ENCODE data around the gene TIAM2.

The TIAM2 gene

DNA sequence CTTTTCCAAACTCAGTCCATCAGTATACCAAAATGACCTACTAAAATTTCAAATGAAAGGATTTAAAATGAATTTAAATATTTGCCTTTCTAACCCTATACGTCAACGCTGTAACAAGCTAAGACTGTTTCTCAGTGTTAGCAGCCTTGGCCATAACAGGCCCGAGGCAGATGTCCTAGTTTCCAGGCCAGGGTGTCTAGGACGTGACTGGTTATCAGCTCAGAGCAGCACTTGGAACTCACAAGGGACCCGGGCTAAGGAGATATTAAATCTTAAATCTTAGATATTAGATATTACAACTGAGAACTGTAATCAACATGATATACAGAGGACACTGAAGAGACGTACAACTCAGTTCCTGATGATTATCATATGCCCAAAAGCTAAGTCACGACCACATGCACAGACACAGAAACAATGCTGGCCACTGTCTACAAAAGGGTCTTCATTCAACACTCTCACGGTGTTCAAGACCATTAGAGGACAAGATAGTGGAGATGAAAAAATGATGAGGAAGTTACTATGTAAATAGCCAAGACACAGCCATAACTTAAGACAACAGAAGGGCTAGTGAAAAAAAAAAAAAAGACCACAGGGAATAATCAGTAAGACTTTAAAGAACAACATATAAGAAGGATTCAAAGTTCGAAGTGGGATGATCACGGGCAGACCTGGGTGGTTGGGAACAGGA is 268.4 kb downstream of the TIAM2 start, which contains the start of gene CLDN20:
Gene CLDN20, plus strand, starts transcription at position 641 of the 691 bp plus-strand sequence. CDS start 11,707 bp downstream, outside the sequence.
- no peak for DNase-seq (ENCODE audit: low read depth)

DNA sequence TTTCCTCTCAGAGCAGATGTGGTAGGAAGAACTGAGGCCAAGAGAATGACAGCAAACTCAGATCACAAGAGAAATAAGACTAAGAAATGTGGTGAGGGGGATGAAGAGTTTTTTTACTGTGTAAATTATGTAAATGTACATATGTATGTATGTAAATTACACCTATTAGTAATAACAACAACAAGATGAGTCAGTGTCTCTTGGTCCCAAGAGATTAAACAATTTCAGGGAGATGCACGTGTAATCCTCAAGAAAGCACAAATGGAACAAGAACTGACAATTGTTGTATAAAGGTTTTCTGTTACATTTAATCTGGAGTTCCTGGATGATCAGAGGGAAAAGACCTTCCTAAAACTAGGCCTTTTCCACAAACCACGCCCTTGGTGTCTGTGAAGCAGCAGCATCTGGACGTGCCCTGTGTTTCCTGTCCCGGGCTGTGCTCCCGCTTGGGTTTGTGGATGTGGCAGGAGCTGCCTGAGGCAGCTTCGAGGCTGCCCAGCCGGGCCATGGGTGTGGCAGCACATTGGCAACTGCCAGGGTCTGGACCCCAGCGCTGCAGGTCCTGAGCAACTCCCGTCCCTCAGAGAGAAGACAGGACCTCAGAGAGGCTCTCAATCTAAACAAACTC is 269.7 kb downstream of the TIAM2 start:
- no peak for DNase-seq (ENCODE audit: low read depth)

DNA sequence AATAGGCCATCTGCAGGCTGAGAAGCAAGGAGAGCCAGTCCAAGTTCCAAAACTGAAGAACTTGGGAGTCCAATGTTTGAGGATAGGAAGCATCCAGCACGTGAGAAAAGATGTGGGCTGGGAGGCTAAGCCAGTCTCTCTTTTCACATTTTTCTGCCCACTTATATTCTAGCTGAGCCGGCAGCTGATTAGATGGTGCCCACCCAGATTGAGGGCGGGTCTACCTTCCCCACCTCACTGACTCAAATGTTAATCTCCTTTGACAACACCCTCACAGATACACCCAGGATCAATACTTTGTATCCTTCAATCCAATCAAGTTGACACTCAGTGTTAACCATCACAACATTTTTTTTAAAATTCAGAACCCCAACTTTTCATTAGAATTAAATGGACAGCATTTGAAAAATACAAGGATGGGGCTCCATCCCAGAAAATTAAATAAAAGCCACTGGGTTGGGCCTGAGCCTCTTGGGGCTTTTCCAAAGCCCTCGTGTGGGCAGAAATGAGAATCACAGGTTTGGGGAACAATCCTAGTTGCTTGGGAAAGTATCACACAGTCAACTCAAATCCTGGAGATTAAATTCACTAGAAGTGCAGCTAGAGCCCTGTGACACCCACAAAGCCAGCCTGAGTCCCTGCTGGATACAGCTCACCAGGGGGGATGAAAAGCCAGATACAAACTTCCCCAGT is 270.9 kb downstream of the TIAM2 start:
- DNase-seq (ENCODE audit: low read depth), result no peak

DNA sequence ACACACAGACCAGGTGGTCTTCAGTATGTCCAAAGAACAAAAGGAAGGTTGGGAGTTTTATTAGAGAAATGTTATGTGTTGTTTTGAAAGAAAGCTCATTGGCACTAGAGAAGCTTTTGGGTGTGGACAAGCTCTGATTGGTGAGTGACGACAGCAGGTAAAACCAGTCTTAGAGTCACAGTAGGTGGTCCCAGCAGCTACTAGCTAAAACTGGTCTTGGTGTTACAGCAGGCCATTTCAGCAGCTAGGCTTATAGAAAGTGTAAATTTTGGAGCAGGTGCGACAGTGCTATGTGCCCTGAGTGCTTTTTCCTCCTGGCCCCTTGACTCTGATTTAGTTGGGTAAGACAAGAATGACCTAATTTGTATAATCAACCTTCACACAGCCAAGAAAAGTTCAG is 272.3 kb downstream of the TIAM2 start:
- no peak for DNase-seq (ENCODE audit: low read depth)

- DNase-seq (ENCODE audit: low read depth), result peak; percentile 82
Measured at GRCh38 chr6:155268088-155268867, 273.2 kb downstream of the TIAM2 start.

GRCh38 chr6:155269765-155270164 is 274.6 kb downstream of the TIAM2 start:
- DNase-seq (ENCODE audit: low read depth), result no peak

GRCh38 chr6:155270561-155271091 is 275.5 kb downstream of the TIAM2 start:
- no peak for DNase-seq (ENCODE audit: low read depth)

- DNase-seq (ENCODE audit: low read depth), result no peak
Measured at GRCh38 chr6:155271145-155271544, 276.0 kb downstream of the TIAM2 start.

- peak; percentile 49 for DNase-seq (ENCODE audit: low read depth)
Measured at GRCh38 chr6:155272353-155273232, 277.5 kb downstream of the TIAM2 start.

GRCh38 chr6:155273431-155273830 is 278.3 kb downstream of the TIAM2 start:
- DNase-seq (ENCODE audit: low read depth), result peak; percentile 97

DNA sequence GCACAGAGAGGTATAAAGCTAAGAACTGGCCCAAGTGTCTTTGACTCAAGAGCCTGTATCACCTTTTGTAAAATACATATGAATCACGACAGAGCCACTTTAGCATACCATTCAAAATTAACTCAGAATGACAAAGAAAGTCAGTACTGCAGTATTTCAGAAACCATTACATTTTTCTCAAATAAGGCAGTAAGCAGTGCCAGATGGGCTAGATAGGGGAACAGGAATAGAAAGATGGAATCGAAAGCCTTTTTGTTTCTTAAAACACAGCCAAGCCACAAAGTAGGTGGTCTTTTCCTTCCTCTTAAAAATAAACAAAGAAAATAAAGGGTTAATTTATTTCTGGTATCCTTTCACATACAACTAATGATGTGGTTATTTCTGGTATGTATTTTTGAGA is 279.0 kb downstream of the TIAM2 start:
- DNase-seq (ENCODE audit: low read depth), result no peak

GRCh38 chr6:155274533-155274932 is 279.4 kb downstream of the TIAM2 start:
- DNase-seq (ENCODE audit: low read depth), result peak; percentile 65

- DNase-seq (ENCODE audit: low read depth), result peak; percentile 85
Measured at GRCh38 chr6:155275808-155276480, 280.8 kb downstream of the TIAM2 start.

GRCh38 chr6:155276638-155277037 is 281.5 kb downstream of the TIAM2 start:
- DNase-seq (ENCODE audit: low read depth), result peak; percentile 22

DNA sequence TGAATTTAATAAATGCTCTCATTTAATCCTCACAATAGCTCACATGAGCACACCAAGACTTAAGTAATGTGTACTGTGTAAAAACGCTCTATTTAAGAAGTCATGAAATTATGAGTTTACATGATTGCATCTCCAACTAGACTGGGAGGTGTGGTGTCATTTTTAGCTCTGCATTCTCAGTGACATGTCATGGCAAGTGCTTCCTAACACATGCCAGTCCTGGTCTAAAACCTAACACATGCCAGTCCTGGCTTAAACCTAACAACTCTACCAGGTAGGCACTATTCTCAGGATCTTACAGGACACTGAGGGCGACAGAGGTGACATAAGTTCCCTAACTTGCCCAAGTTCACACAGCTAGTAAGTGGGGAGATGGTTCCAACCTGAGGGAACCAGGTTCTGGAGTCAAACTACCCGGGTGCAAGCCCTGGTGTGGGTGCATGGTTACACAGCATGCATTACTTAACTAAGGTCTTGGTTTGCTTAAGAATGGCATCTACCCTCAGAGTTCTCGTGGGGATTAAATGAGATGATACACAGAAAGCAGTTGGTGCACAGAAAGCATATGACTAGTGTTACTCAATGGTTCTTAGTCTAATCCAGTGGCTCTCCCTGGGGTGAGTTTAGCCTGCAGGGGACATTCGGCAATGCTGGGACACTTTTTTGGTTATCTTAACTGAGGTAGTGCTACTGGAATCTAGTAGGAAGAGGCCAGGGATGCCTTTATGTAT is 283.4 kb downstream of the TIAM2 start:
- peak; percentile 58 for DNase-seq (ENCODE audit: low read depth)

DNA sequence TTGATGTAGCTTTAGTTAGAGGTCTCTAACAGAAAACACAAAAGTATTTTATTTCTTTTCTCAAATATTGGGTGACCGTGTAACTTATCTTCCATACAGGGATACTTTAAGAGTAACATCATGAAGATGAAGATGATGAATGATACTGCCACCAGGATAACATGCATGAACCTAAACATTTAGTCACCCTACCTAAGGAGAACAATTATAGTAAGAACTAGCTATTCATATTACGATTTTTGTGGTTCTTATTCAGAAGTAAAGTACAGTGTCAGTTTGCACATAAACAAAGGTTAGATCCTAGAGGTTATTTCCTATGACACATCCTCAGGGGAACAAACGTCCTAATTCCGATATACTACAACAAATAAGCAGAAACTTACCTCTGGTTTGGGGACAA is 289.7 kb downstream of the TIAM2 start:
- DNase-seq (ENCODE audit: low read depth), result no peak

- DNase-seq (ENCODE audit: low read depth), result peak; percentile 27
Measured at GRCh38 chr6:155287762-155288161, 292.6 kb downstream of the TIAM2 start.

- DNase-seq (ENCODE audit: low read depth), result peak; percentile 84
Measured at GRCh38 chr6:155290491-155290890, 295.4 kb downstream of the TIAM2 start.

DNA sequence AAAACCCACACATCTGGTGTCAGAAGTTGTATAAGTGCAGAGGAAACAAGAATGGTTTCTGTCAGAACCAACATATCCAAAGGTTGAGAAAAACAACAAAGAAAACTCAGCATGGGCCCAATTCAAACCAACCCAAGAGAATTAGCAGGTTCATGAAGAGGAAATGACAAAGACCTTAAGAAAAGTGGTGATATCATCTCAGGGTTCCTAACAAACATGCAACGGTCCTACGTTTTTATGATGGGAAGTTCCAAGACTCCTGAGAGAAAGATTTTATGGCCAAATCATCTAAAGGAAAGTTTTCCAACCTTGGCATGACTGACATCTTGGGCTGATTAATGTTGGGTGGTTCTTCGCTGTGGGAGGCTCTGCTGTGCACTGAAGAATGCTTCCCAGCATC is 296.2 kb downstream of the TIAM2 start:
- DNase-seq (ENCODE audit: low read depth), result no peak

DNA sequence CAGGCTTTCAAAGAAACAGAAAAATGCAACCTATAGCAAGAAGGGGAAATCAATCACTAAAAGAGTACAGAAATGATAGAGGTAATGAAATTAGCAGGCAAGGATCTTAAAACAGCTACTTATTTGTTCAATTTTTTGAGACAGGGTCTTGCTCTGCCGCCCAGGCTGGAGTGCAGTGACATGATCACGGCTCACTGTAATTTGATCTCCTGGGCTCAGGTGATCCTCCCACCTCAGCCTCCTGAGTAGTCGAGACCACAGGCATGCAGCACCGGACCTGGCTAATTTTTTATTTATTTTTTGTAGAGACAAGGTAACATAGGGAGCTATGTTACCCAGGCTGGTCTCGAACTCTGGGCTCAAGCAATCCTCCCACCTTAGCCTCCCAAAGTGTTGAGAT is 297.6 kb downstream of the TIAM2 start:
- DNase-seq (ENCODE audit: low read depth), result no peak

Measured in amniotic epithelial cell (primary cell).